Upper lobe of left lung (tissue), 6 donors: Measurements from ENCODE around the gene SPSB4. TPM values are rescaled to one million over a fixed set of nuclear protein-coding genes. Genes with fewer than 3 reads are reported as not detected.
A peak's percentile ranks its signal among the peaks of the same experiment; 100 is the strongest.

Experiments
- ATAC-seq, 2 donors: fragments of 200-7000 bp; cut with Tn5 transposase; one replicate each; pipeline ENCODE4 v1.9.1; 2022; ENCODE audit warnings: mild to moderate bottlenecking in 2 of 2, moderate library complexity in 2 of 2; ENCODE audit not compliant: low FRiP score in 2 of 2
- DNase-seq, 2 donors: peaks; one replicate each; pipeline ENCODE4 v3.0.0-alpha.2; 2019 to 2020
- H3K27ac ChIP-seq, 4 donors: fragments of 200-600 bp; sonication (generic); one replicate each; pipeline ENCODE4 v1.5.1; 2016 to 2019
- H3K27me3 ChIP-seq, 4 donors: fragments of 200-600 bp; sonication (generic); one replicate each; pipeline ENCODE4 v1.5.1; 2017 to 2019
- H3K36me3 ChIP-seq, 4 donors: fragments of 200-600 bp; sonication (generic); one replicate each; pipeline ENCODE4 v1.5.1; 2016 to 2019
- H3K4me1 ChIP-seq, 4 donors: fragments of 200-600 bp; sonication (generic); one replicate each; pipeline ENCODE4 v1.5.1; 2018 to 2019
- H3K4me3 ChIP-seq, 4 donors: fragments of 200-600 bp; sonication (generic); one replicate each; pipeline ENCODE4 v1.5.1; 2017 to 2019; ENCODE audit warnings: mild to moderate bottlenecking in 2 of 4, moderate library complexity in 1 of 4
- H3K9me3 ChIP-seq, 4 donors: fragments of 200-600 bp; sonication (generic); one replicate each; pipeline ENCODE4 v1.5.1; 2018 to 2019
- EP300 ChIP-seq, 4 donors: sonication (generic); formaldehyde crosslinking; IDR thresholded peaks; one replicate each; pipeline ENCODE4 v1.5.1; 2017; ENCODE audit warnings: antibody characterized with exemption in 4 of 4, control low read depth in 2 of 4
- POLR2A ChIP-seq, 4 donors: fragments of 450-650 bp; IDR thresholded peaks; one replicate each; pipeline ENCODE4 v1.5.1; 2016 to 2017; ENCODE audit warnings: antibody characterized with exemption in 4 of 4, mild to moderate bottlenecking in 2 of 4
- POLR2AphosphoS5 ChIP-seq, 2 donors: sonication (generic); formaldehyde crosslinking; IDR thresholded peaks; one replicate each; pipeline ENCODE4 v1.5.1; 2017; ENCODE audit warnings: antibody characterized with exemption in 2 of 2
- WGBS, 2 donors: methylation state at CpG; one replicate each; pipeline ENCODE4 v1.1.5; 2017 to 2018; 5-methylcytosine and 5-hydroxymethylcytosine counted together
- total RNA-seq, 6 donors: library from RNA; depleted of rRNA in 4 of 6; stranded (reverse); fragments of >200 nt in 4 of 6; gene quantifications; one replicate each; pipeline versions ENCODE4 v1.1.0 to v1.2.1, GENCODE V29; 2016 to 2021
- TF ChIP-seq, protein P1 (sequence below), 6 experiments: fragments of 450-650 bp in 4 of 6; fragments of 200-600 bp in 2 of 6; sonication (generic) in 2 of 6; IDR thresholded peaks; one replicate each; pipeline ENCODE4 v1.5.1; 2016 to 2019; ENCODE audit warnings: antibody characterized with exemption in 6 of 6
- donor health status: DM: no; HTN: no; CAD: no; lungs with moderate emphysema.
- donor health status: DM: no; HTN: yes; CAD: no; lungs with severe emphysema.

Gene SPSB4
- total RNA-seq, 6 donors from 2014 or later: 0.29 to 4.2 (median 1.1) TPM; not detected in 1

DNA sequence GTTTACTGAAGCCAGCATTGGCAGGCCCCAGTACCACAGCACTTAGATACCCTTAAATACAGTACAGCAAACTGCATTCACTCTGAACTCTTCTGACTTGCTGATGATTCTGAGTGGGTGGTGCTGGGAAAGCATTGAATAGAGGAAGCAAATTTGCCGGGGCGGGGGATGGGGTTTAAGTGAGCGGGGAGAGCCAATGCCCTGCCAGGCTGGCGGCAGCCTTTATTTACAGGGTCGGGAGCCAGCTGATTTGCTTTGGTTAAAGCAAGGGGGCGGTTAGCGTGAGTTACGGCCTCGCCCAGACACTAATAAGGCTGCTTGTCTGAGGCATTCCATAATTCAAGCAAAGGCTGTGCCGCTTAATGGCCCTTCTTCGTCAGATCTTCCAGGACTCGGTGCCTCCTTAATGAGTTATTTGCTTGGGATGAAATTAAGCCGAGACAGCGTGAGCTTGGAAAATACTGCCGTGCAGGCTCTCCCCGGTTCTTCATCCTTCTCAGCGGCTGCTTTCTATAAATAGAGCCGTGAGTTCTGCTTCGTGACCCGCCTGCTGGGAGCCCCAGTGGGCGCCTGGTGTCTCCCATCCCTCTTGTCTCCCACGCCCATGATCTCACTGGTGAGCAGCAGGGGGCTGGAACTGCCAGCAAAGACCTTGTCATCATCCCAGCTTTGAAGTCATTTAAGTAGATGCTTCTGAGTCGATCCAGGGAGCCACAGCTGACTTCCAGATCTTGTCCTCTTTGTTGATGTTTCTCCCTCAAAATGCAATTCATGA is 25.8 kb downstream of the SPSB4 start:
- H3K27me3 ChIP-seq: no peaks in the 10 kb centered on the region
- TF ChIP-seq POLR2AphosphoS5 (IDR thresholded peaks at IDR 0.05): no peak
- TF ChIP-seq POLR2A (IDR thresholded peaks at IDR 0.05): no peak
- TF ChIP-seq, protein P1, sequence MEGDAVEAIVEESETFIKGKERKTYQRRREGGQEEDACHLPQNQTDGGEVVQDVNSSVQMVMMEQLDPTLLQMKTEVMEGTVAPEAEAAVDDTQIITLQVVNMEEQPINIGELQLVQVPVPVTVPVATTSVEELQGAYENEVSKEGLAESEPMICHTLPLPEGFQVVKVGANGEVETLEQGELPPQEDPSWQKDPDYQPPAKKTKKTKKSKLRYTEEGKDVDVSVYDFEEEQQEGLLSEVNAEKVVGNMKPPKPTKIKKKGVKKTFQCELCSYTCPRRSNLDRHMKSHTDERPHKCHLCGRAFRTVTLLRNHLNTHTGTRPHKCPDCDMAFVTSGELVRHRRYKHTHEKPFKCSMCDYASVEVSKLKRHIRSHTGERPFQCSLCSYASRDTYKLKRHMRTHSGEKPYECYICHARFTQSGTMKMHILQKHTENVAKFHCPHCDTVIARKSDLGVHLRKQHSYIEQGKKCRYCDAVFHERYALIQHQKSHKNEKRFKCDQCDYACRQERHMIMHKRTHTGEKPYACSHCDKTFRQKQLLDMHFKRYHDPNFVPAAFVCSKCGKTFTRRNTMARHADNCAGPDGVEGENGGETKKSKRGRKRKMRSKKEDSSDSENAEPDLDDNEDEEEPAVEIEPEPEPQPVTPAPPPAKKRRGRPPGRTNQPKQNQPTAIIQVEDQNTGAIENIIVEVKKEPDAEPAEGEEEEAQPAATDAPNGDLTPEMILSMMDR (IDR thresholded peaks at IDR 0.05): no peak
- TF ChIP-seq EP300 (IDR thresholded peaks at IDR 0.05): no peak
- 14 to 19% methylated on average over 14 to 23 of the region's 23 CpGs for WGBS, 2 donors
- H3K4me1 ChIP-seq: peaks cover 20 to 31% (median 27%) of the 10 kb centered on the region in 4 donors
- H3K4me3 ChIP-seq: peak overlapping the region in 3 of 4 donors; percentile 3 to 40 (median 31)
- peak in 1 of 2 donors; percentile 85 for ATAC-seq
- H3K27ac ChIP-seq: peak overlapping the region in 3 of 4 donors; percentile 26 to 64 (median 62)
- H3K9me3 ChIP-seq: no peaks in the 10 kb centered on the region
- peak in 1 of 2 donors; percentile 72 for DNase-seq
- no peaks in the 10 kb centered on the region for H3K36me3 ChIP-seq

DNA sequence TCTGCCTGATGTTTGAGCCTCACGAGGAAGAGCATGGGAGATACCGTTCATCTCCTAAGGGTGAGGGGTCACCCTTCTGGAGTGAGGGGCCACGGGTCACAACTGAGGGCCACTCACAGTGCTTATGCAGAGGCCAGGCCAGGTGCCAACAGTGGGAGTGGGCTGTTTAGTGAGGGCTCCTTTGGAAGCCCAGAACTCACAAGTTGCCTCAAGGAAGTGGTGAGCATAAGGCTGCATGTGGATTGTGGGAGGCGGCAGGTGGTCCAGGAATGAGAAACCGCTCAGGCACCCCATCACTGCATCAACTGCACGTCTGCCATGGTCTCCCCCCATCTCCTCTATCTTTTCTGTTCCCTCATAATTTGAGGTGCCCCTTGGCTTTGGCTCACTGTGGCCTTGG is 26.5 kb downstream of the SPSB4 start:
- H3K9me3 ChIP-seq: no peaks in the 10 kb centered on the region
- peak overlapping the region; percentile 26 to 64 (median 52) for H3K27ac ChIP-seq
- no peaks in the 10 kb centered on the region for H3K36me3 ChIP-seq
- ATAC-seq (no peak), DNase-seq (no peak)
- TF ChIP-seq EP300 (IDR thresholded peaks at IDR 0.05) (no peak), POLR2A (IDR thresholded peaks at IDR 0.05) (no peak), POLR2AphosphoS5 (IDR thresholded peaks at IDR 0.05) (no peak)
- TF ChIP-seq, protein P1 (IDR thresholded peaks at IDR 0.05): no peak
- peak overlapping the region in 1 of 4 donors; percentile 31 for H3K4me3 ChIP-seq
- no peaks in the 10 kb centered on the region for H3K27me3 ChIP-seq
- 87 to 100% methylated on average over 2 to 6 of the region's 6 CpGs for WGBS, 2 donors
- peaks cover 20 to 31% (median 27%) of the 10 kb centered on the region in 4 donors for H3K4me1 ChIP-seq

- peak overlapping the region in 3 of 4 donors; percentile 42 to 64 (median 62) for H3K27ac ChIP-seq
- DNase-seq (peak in 1 of 2 donors; percentile 56), ATAC-seq (no peak)
These were observed 27.1 kb downstream of the SPSB4 start for GRCh38 chr3:141078200-141078599.

GRCh38 chr3:141080431-141080830 is 29.3 kb downstream of the SPSB4 start:
- TF ChIP-seq EP300 (IDR thresholded peaks at IDR 0.05): no peak
- TF ChIP-seq, protein P1 (IDR thresholded peaks at IDR 0.05): no peak
- no peak for TF ChIP-seq POLR2AphosphoS5 (IDR thresholded peaks at IDR 0.05)
- TF ChIP-seq POLR2A (IDR thresholded peaks at IDR 0.05): no peak
- H3K4me1 ChIP-seq: peaks cover 20 to 37% (median 28%) of the 10 kb centered on the region in 4 donors
- WGBS, 2 donors: 83 to 87% methylated on average over 2 to 3 of the region's 3 CpGs
- no peaks in the 10 kb centered on the region for H3K9me3 ChIP-seq
- H3K27ac ChIP-seq: no peak overlapping the region
- no peaks in the 10 kb centered on the region for H3K27me3 ChIP-seq
- ATAC-seq (no peak), DNase-seq (no peak)
- H3K4me3 ChIP-seq: no peak overlapping the region
- H3K36me3 ChIP-seq: no peaks in the 10 kb centered on the region

More at GRCh38 chr3:141078200-141078599, 27.1 kb downstream of the SPSB4 start:
- 47 to 100% methylated on average over 1 to 3 of the region's 3 CpGs for WGBS, 2 donors
- Histone ChIP-seq H3K4me1 (peaks cover 20 to 31% (median 27%) of the 10 kb centered on the region in 4 donors), H3K4me3 (no peak overlapping the region), H3K27me3 (no peaks in the 10 kb centered on the region), H3K36me3 (no peaks in the 10 kb centered on the region), H3K9me3 (no peaks in the 10 kb centered on the region)
- TF ChIP-seq POLR2AphosphoS5 (IDR thresholded peaks at IDR 0.05) (no peak), POLR2A (IDR thresholded peaks at IDR 0.05) (no peak), EP300 (IDR thresholded peaks at IDR 0.05) (no peak)
- TF ChIP-seq, protein P1 (IDR thresholded peaks at IDR 0.05): no peak
